ENCODE results near the gene SEMA6D. TPM values are rescaled to one million over a fixed set of nuclear protein-coding genes. Genes with fewer than 3 reads are reported as not detected.

Gene SEMA6D
- polyA plus RNA-seq, 1 donor from 2014 or later: 108 TPM

DNA sequence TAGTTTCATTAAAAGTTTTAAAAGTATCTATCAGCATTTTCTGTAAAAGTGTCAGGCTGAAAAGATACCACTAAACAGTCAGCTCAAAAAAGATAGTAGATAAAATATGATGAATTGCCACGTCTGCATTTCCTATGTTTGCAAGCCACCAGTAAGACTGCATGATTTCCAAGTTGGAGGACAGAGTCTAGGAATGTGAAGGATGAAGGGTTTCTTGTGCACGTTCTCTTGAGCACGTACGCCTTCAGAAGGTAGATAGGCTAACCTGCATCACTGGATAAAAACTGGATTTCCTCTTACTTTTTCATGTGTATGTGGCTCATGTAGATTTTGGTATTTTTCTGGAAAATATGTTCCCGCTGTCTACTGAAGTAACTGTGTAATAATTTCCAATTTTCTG, 9.9 kb upstream of the SEMA6D start:
- Histone ChIP-seq H3K9ac (ENCODE audit: low read length) (no peak overlapping the region), H3K4me3 (ENCODE audit: low read length) (no peak overlapping the region), H3K36me3 (ENCODE audit: insufficient read depth, low read length) (no peaks in the 10 kb centered on the region), H3K4me2 (ENCODE audit: low read length) (no peak overlapping the region), H2AFZ (ENCODE audit: low read depth, low read length) (no peak overlapping the region), H4K20me1 (ENCODE audit: insufficient read depth) (no peaks in the 10 kb centered on the region), H3F3A (ENCODE audit: insufficient read depth, low read length, poor library complexity, severe bottlenecking) (no peaks in the 10 kb centered on the region), H3K79me2 (replicated peaks; ENCODE audit: insufficient read depth, low read length) (no peaks in the 10 kb centered on the region), H3K27me3 (ENCODE audit: insufficient read depth, low read depth, low read length) (no peaks in the 10 kb centered on the region), H3K9me2 (ENCODE audit: insufficient read depth, low read length) (no peaks in the 10 kb centered on the region), H3K27ac (ENCODE audit: low read length) (no peak overlapping the region), H3K9me3 (ENCODE audit: low read length) (no peaks in the 10 kb centered on the region)
- TF ChIP-seq RAD21 (conservative IDR thresholded peaks at IDR 0.05) (no peak), EP300 (conservative IDR thresholded peaks at IDR 0.05; ENCODE audit: poor library complexity, severe bottlenecking) (no peak), SMC3 (conservative IDR thresholded peaks at IDR 0.05; ENCODE audit: poor library complexity) (no peak), EZH2 (IDR thresholded peaks at IDR 0.05; ENCODE audit: borderline replicate concordance, insufficient read depth, low read length, poor library complexity, severe bottlenecking) (no peak), POLR2AphosphoS5 (IDR thresholded peaks at IDR 0.05) (no peak), TAF1 (IDR thresholded peaks at IDR 0.05; ENCODE audit: low read depth) (no peak), MXI1 (conservative IDR thresholded peaks at IDR 0.05; ENCODE audit: poor library complexity, severe bottlenecking) (no peak)
- TF ChIP-seq, protein P1, sequence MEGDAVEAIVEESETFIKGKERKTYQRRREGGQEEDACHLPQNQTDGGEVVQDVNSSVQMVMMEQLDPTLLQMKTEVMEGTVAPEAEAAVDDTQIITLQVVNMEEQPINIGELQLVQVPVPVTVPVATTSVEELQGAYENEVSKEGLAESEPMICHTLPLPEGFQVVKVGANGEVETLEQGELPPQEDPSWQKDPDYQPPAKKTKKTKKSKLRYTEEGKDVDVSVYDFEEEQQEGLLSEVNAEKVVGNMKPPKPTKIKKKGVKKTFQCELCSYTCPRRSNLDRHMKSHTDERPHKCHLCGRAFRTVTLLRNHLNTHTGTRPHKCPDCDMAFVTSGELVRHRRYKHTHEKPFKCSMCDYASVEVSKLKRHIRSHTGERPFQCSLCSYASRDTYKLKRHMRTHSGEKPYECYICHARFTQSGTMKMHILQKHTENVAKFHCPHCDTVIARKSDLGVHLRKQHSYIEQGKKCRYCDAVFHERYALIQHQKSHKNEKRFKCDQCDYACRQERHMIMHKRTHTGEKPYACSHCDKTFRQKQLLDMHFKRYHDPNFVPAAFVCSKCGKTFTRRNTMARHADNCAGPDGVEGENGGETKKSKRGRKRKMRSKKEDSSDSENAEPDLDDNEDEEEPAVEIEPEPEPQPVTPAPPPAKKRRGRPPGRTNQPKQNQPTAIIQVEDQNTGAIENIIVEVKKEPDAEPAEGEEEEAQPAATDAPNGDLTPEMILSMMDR (IDR thresholded peaks at IDR 0.05; ENCODE audit: poor library complexity, severe bottlenecking): no peak
- TF ChIP-seq, protein P2, sequence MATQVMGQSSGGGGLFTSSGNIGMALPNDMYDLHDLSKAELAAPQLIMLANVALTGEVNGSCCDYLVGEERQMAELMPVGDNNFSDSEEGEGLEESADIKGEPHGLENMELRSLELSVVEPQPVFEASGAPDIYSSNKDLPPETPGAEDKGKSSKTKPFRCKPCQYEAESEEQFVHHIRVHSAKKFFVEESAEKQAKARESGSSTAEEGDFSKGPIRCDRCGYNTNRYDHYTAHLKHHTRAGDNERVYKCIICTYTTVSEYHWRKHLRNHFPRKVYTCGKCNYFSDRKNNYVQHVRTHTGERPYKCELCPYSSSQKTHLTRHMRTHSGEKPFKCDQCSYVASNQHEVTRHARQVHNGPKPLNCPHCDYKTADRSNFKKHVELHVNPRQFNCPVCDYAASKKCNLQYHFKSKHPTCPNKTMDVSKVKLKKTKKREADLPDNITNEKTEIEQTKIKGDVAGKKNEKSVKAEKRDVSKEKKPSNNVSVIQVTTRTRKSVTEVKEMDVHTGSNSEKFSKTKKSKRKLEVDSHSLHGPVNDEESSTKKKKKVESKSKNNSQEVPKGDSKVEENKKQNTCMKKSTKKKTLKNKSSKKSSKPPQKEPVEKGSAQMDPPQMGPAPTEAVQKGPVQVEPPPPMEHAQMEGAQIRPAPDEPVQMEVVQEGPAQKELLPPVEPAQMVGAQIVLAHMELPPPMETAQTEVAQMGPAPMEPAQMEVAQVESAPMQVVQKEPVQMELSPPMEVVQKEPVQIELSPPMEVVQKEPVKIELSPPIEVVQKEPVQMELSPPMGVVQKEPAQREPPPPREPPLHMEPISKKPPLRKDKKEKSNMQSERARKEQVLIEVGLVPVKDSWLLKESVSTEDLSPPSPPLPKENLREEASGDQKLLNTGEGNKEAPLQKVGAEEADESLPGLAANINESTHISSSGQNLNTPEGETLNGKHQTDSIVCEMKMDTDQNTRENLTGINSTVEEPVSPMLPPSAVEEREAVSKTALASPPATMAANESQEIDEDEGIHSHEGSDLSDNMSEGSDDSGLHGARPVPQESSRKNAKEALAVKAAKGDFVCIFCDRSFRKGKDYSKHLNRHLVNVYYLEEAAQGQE (IDR thresholded peaks at IDR 0.05; ENCODE audit: borderline replicate concordance): no peak

DNA sequence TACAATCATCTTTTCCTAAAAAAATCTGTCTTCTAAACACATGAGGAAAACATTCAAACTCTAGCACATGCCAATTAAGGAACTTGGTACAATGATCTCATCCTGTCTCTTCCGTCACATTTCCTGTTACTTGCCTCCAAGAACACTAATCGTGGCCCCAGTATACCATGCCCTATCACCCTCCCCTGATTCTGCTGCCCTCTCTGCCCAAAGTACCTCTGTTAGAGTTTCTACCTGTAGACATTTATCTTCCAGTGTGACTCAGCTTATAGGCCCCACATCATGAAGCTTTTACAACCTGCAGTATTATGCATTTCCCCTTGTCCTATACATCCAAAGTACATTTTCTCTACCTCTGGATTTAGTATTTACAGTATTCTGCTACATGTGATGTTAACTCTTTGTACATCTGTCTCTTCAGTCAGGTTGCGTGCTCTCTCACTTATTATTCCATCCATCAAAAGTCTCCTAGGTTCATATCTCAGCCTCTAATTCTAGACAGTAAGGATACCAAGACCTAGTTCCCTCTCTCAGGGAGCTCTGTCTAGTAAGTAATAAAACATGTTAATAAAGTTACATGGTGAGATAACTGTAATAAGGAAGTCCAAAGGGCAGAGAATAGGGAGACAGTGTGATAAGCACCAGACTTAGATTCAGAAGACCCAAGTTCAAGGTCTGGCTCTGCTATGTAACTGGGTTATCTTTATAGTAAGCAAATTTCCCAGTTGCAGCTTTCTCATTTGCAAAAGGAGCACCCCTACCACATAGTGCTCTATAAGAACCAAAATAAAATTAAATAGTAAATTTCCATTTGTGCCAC, 8.9 kb upstream of the SEMA6D start:
- Histone ChIP-seq H3K36me3 (ENCODE audit: insufficient read depth, low read length) (no peaks in the 10 kb centered on the region), H3K9me2 (ENCODE audit: insufficient read depth, low read length) (no peaks in the 10 kb centered on the region), H3K4me2 (ENCODE audit: low read length) (no peak overlapping the region), H3K9ac (ENCODE audit: low read length) (no peak overlapping the region), H3K9me3 (ENCODE audit: low read length) (no peaks in the 10 kb centered on the region), H2AFZ (ENCODE audit: low read depth, low read length) (no peak overlapping the region), H3F3A (ENCODE audit: insufficient read depth, low read length, poor library complexity, severe bottlenecking) (no peaks in the 10 kb centered on the region), H4K20me1 (ENCODE audit: insufficient read depth) (no peaks in the 10 kb centered on the region), H3K79me2 (replicated peaks; ENCODE audit: insufficient read depth, low read length) (no peaks in the 10 kb centered on the region), H3K4me3 (ENCODE audit: low read length) (no peak overlapping the region), H3K27ac (ENCODE audit: low read length) (no peak overlapping the region), H3K27me3 (ENCODE audit: insufficient read depth, low read depth, low read length) (no peaks in the 10 kb centered on the region)
- no peak for TF ChIP-seq EP300 (conservative IDR thresholded peaks at IDR 0.05; ENCODE audit: poor library complexity, severe bottlenecking)
- no peak for TF ChIP-seq MXI1 (conservative IDR thresholded peaks at IDR 0.05; ENCODE audit: poor library complexity, severe bottlenecking)
- no peak for TF ChIP-seq POLR2AphosphoS5 (IDR thresholded peaks at IDR 0.05)
- no peak for TF ChIP-seq SMC3 (conservative IDR thresholded peaks at IDR 0.05; ENCODE audit: poor library complexity)
- no peak for TF ChIP-seq EZH2 (IDR thresholded peaks at IDR 0.05; ENCODE audit: borderline replicate concordance, insufficient read depth, low read length, poor library complexity, severe bottlenecking)
